ENCODE results near the gene SEPTIN5.

DNA sequence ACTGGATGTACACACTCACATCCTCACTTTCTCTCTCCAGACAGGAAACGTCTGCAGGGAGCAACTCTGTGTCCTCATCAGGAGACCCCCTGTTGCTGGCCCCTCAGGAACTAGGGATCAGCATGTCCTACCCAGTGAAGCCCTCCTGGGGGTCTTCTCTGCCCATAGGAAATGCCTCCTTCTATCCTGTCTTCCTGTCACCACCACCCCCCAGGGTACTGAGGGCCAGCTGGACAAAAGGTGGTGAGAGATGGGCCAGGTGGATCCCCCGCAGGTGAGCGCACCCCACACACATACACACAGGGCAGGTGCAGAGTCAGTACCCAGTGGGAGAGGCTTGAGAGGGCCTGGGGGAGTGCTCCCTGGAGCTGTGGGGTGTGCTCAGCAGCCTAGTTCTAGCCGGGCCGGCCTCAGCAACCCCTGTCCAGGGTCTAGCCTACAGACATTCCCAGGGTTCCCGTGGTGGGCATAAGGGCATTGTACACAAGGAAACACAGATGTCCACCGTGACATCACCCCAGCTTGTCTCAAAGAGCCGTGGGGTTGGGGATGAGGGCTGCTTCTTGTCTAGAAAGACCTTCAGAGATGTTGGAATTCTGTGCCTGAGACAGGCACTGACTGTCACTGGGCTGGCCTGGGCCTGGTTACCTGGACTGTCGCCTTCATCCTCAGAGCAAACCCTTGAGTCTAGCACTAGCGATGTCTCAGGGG, 18.3 kb downstream of the SEPTIN5 start:
- TF ChIP-seq, protein P1, sequence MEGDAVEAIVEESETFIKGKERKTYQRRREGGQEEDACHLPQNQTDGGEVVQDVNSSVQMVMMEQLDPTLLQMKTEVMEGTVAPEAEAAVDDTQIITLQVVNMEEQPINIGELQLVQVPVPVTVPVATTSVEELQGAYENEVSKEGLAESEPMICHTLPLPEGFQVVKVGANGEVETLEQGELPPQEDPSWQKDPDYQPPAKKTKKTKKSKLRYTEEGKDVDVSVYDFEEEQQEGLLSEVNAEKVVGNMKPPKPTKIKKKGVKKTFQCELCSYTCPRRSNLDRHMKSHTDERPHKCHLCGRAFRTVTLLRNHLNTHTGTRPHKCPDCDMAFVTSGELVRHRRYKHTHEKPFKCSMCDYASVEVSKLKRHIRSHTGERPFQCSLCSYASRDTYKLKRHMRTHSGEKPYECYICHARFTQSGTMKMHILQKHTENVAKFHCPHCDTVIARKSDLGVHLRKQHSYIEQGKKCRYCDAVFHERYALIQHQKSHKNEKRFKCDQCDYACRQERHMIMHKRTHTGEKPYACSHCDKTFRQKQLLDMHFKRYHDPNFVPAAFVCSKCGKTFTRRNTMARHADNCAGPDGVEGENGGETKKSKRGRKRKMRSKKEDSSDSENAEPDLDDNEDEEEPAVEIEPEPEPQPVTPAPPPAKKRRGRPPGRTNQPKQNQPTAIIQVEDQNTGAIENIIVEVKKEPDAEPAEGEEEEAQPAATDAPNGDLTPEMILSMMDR (conservative IDR thresholded peaks at IDR 0.05): no peak
- no peak for TF ChIP-seq EZH2 (IDR thresholded peaks at IDR 0.05; ENCODE audit: low read depth)

Data from PC-9 (cell line).